A673 (cell line): Measurements from ENCODE around the gene RADX.

Experiments
- EZH2 ChIP-seq: fragments of 200-600 bp; sonication (generic); IDR thresholded peaks from 2 replicates; pipeline ENCODE4 v1.6.1; 2017; ENCODE audit warnings: borderline replicate concordance, low read depth, mild to moderate bottlenecking, mixed read lengths, antibody characterized with exemption, low read length; ENCODE audit not compliant: poor library complexity, severe bottlenecking
- TF ChIP-seq, protein P1 (sequence below): fragments of 300-800, 200-600 bp; sonication (generic); conservative IDR thresholded peaks from 2 replicates; pipeline ENCODE4 v1.5.1; 2017; ENCODE audit warnings: low read depth, mild to moderate bottlenecking, antibody characterized with exemption, low read length, moderate library complexity, mixed read lengths

DNA sequence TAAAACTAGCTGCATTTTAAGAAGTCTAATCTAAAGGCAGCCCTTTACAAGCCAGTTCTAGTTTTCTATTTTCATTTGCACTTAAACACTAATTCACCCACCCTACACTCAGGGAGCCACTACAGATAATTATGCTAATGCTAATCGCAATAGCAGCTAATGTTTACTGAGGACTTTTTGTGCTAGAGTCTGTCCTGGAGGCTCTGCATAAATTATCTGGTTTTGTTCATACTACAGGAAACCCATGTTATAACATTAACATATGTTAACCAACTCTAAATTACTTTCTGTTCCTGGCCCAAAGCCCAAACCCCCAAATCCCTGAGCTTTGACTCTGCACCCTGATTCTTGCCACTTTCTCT, 480 bp upstream of the RADX start:
- TF ChIP-seq, protein P1, sequence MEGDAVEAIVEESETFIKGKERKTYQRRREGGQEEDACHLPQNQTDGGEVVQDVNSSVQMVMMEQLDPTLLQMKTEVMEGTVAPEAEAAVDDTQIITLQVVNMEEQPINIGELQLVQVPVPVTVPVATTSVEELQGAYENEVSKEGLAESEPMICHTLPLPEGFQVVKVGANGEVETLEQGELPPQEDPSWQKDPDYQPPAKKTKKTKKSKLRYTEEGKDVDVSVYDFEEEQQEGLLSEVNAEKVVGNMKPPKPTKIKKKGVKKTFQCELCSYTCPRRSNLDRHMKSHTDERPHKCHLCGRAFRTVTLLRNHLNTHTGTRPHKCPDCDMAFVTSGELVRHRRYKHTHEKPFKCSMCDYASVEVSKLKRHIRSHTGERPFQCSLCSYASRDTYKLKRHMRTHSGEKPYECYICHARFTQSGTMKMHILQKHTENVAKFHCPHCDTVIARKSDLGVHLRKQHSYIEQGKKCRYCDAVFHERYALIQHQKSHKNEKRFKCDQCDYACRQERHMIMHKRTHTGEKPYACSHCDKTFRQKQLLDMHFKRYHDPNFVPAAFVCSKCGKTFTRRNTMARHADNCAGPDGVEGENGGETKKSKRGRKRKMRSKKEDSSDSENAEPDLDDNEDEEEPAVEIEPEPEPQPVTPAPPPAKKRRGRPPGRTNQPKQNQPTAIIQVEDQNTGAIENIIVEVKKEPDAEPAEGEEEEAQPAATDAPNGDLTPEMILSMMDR, result no peak
- TF ChIP-seq EZH2, result no peak
